Mesangial cell (primary cell): ENCODE data around the gene FGF9. TPM values are rescaled to one million over a fixed set of nuclear protein-coding genes. Genes with fewer than 3 reads are reported as not detected.

Experiments
- total RNA-seq: library from RNA; depleted of rRNA; stranded (reverse); fragments of >200 nt; gene quantifications from 2 replicates; pipeline ENCODE4 v1.2.3, GENCODE V29; 2015

The FGF9 gene
- 0.51 TPM in 1 of 2 replicates, not detected in the other for total RNA-seq

GRCh38 chr13:21670883-21671619, at the start of gene FGF9:
Gene FGF9, plus strand, starts transcription at chr13:21671073. Its CDS starts 840 bp downstream, at chr13:21671913.

Other genes with a start within 250 kb of the FGF9 start
- 29.2 and 38.6 TPM in 2 replicates for gene ZDHHC20, start 211.8 kb upstream of the FGF9 start, total RNA-seq
- gene MICU2, start 66.9 kb upstream of the FGF9 start, total RNA-seq, result 87.2 and 87.3 TPM in 2 replicates